H9 (cell line): Measurements from ENCODE around the gene EMP3. TPM values are rescaled to one million over a fixed set of nuclear protein-coding genes. Genes with fewer than 3 reads are reported as not detected.

Source experiments
- DNase-seq: peaks from one replicate; pipeline ENCODE4 v3.0.0-alpha.2; 2017
- H2AFZ ChIP-seq: one replicate; pipeline ENCODE4 v1.6.1; 2013; ENCODE audit warnings: mild to moderate bottlenecking, low read length, control low read depth, moderate library complexity
- H2AK5ac ChIP-seq: 2 replicates; pipeline ENCODE4 v1.6.1; 2013; ENCODE audit warnings: low read length, control low read depth, mixed read lengths; ENCODE audit not compliant: insufficient read length
- H2BK120ac ChIP-seq: one replicate; pipeline ENCODE4 v1.6.1; 2013; ENCODE audit warnings: low read depth, mild to moderate bottlenecking, low read length, control low read depth, inconsistent platforms; ENCODE audit not compliant: poor library complexity, severe bottlenecking
- H2BK12ac ChIP-seq: 2 replicates; pipeline ENCODE4 v1.6.1; 2013; ENCODE audit warnings: low read length, control low read depth, mixed read lengths, low read depth; ENCODE audit not compliant: insufficient read length
- H2BK15ac ChIP-seq: 2 replicates; pipeline ENCODE4 v1.6.1; 2013; ENCODE audit warnings: low read depth, low read length, control low read depth
- H2BK20ac ChIP-seq: one replicate; pipeline ENCODE4 v1.6.1; 2013; ENCODE audit warnings: low read depth, mild to moderate bottlenecking, low read length, control low read depth, inconsistent platforms; ENCODE audit not compliant: poor library complexity, severe bottlenecking
- H2BK5ac ChIP-seq: 2 replicates; pipeline ENCODE4 v1.6.1; 2013; ENCODE audit warnings: low read length, control low read depth, mixed read lengths; ENCODE audit not compliant: insufficient read length
- H3K14ac ChIP-seq: 2 replicates; pipeline ENCODE4 v1.6.1; 2013; ENCODE audit warnings: low read length, control low read depth; ENCODE audit not compliant: insufficient read depth
- H3K18ac ChIP-seq: 2 replicates; pipeline ENCODE4 v1.6.1; 2013; ENCODE audit warnings: low read depth, mild to moderate bottlenecking, mixed read lengths, low read length, control low read depth; ENCODE audit not compliant: insufficient read length
- H3K23ac ChIP-seq: 2 replicates; pipeline ENCODE4 v1.6.1; 2013; ENCODE audit warnings: low read length, control low read depth, mixed read lengths, low read depth; ENCODE audit not compliant: insufficient read length
- H3K23me2 ChIP-seq: 2 replicates; pipeline ENCODE4 v1.6.1; 2013; ENCODE audit warnings: low read depth, mild to moderate bottlenecking, mixed read lengths, low read length, control low read depth; ENCODE audit not compliant: insufficient read length, poor library complexity, severe bottlenecking
- H3K27ac ChIP-seq: 2 replicates; pipeline ENCODE4 v1.5.1; 2013; ENCODE audit warnings: low read length, control low read depth, mixed read lengths, low read depth; ENCODE audit not compliant: insufficient read length
- H3K27me3 ChIP-seq: 2 replicates; pipeline ENCODE4 v1.6.1; 2013; ENCODE audit warnings: low read length, control low read depth, inconsistent platforms; ENCODE audit not compliant: insufficient read depth
- H3K4ac ChIP-seq: 2 replicates; pipeline ENCODE4 v1.6.1; 2013; ENCODE audit warnings: low read depth, mild to moderate bottlenecking, control low read depth, inconsistent platforms, low read length, moderate library complexity
- H3K4me1 ChIP-seq: 2 replicates; pipeline ENCODE4 v1.6.1; 2013; ENCODE audit warnings: low read length, control low read depth, inconsistent platforms; ENCODE audit not compliant: insufficient read depth
- H3K4me2 ChIP-seq: 2 replicates; pipeline ENCODE4 v1.6.1; 2013; ENCODE audit warnings: low read length, control low read depth, mixed read lengths; ENCODE audit not compliant: insufficient read length, insufficient read depth
- H3K56ac ChIP-seq: 2 replicates; pipeline ENCODE4 v1.6.1; 2013; ENCODE audit warnings: low read depth, mild to moderate bottlenecking, mixed read lengths, low read length, control low read depth; ENCODE audit not compliant: insufficient read length
- H3K79me1 ChIP-seq: 2 replicates; pipeline ENCODE4 v1.6.1; 2013; ENCODE audit warnings: low read depth, mild to moderate bottlenecking, moderate library complexity, low read length, control low read depth, inconsistent platforms; ENCODE audit not compliant: insufficient read depth, poor library complexity, severe bottlenecking
- H3K79me2 ChIP-seq: 2 replicates; pipeline ENCODE4 v1.6.1; 2013; ENCODE audit warnings: low read length, control low read depth, inconsistent platforms; ENCODE audit not compliant: insufficient read depth
- H3K9ac ChIP-seq: 2 replicates; pipeline ENCODE4 v1.6.1; 2013; ENCODE audit warnings: low read length, control low read depth, mixed read lengths; ENCODE audit not compliant: insufficient read length; ENCODE audit errors: extremely low read depth
- H3K9me3 ChIP-seq: one replicate; pipeline ENCODE4 v1.6.1; 2013; ENCODE audit warnings: low read depth, low read length, inconsistent platforms; ENCODE audit not compliant: control insufficient read depth
- H3T11ph ChIP-seq: one replicate; pipeline ENCODE4 v1.6.1; 2013; ENCODE audit warnings: mild to moderate bottlenecking, low read length, control low read depth, inconsistent platforms
- H4K20me1 ChIP-seq: one replicate; pipeline ENCODE4 v1.6.1; 2013; ENCODE audit not compliant: control insufficient read depth, insufficient read length, insufficient read depth
- H4K5ac ChIP-seq: 2 replicates; pipeline ENCODE4 v1.6.1; 2013; ENCODE audit warnings: low read depth, mild to moderate bottlenecking, mixed read lengths, low read length, control low read depth; ENCODE audit not compliant: insufficient read length
- H4K8ac ChIP-seq: replicated peaks from 2 replicates; pipeline ENCODE4 v1.6.1; 2013; ENCODE audit warnings: low read length, control low read depth, mixed read lengths, low read depth; ENCODE audit not compliant: insufficient read length
- H4K91ac ChIP-seq: 2 replicates; pipeline ENCODE4 v1.6.1; 2013; ENCODE audit warnings: low read depth, mild to moderate bottlenecking, moderate library complexity, mixed read lengths, low read length, control low read depth; ENCODE audit not compliant: insufficient read length
- H3K27ac Mint-ChIP-seq, 3 experiments: 2 replicates in 2 of 3; 3 replicates in 1 of 3; pipeline ENCODE4 v1.8.0; 2020 to 2021; ENCODE audit warnings: mixed read lengths in 3 of 3, mild to moderate bottlenecking in 1 of 3, moderate library complexity in 1 of 3
- H3K27me3 Mint-ChIP-seq: 2 replicates; pipeline ENCODE4 v1.8.0; 2021; ENCODE audit warnings: low read depth, mild to moderate bottlenecking, moderate library complexity, mixed read lengths
- H3K36me3 Mint-ChIP-seq, 3 experiments: 2 replicates in 2 of 3; 3 replicates in 1 of 3; pipeline ENCODE4 v1.8.0; 2020 to 2021; ENCODE audit warnings: low read depth in 3 of 3, mixed read lengths in 3 of 3; ENCODE audit not compliant: insufficient read depth in 1 of 3
- H3K4me1 Mint-ChIP-seq, 2 experiments: 2 replicates each; pipeline ENCODE4 v1.8.0; 2020; ENCODE audit warnings: mixed read lengths in 2 of 2
- H3K4me3 Mint-ChIP-seq, 2 experiments: 2 replicates in 1 of 2; 3 replicates in 1 of 2; pipeline ENCODE4 v1.8.0; 2020 to 2021; ENCODE audit warnings: mild to moderate bottlenecking in 2 of 2, mixed read lengths in 2 of 2, moderate library complexity in 1 of 2
- H3K9me3 Mint-ChIP-seq, 2 experiments: 2 replicates in 1 of 2; 3 replicates in 1 of 2; pipeline ENCODE4 v1.8.0; 2020; ENCODE audit warnings: mild to moderate bottlenecking in 2 of 2, mixed read lengths in 2 of 2, moderate library complexity in 1 of 2
- whole genome bisulfite sequencing: extraction: QIAGEN DNeasy Blood & Tissue Kit; methylation state at CpG from one replicate; pipeline ENCODE4 v1.1.7; 2013; ENCODE audit warnings: missing lambda C conversion rate, low lambda C conversion rate, mixed read lengths; ENCODE audit not compliant: insufficient read length; ENCODE audit errors: extremely low coverage; 5-methylcytosine and 5-hydroxymethylcytosine counted together
- total RNA-seq: library from RNA; stranded (reverse); gene quantifications from 2 replicates; pipeline ENCODE4 v1.2.1, GENCODE V29; 2021
- TF ChIP-seq, protein P1 (sequence below): fragments of 200-600 bp; sonication (generic); conservative IDR thresholded peaks from 3 replicates; pipeline ENCODE4 v1.8.0; 2021; ENCODE audit warnings: antibody characterized with exemption, mild to moderate bottlenecking

The EMP3 gene
- total RNA-seq, 1 experiment from 2014 or later = 9.6 TPM

DNA sequence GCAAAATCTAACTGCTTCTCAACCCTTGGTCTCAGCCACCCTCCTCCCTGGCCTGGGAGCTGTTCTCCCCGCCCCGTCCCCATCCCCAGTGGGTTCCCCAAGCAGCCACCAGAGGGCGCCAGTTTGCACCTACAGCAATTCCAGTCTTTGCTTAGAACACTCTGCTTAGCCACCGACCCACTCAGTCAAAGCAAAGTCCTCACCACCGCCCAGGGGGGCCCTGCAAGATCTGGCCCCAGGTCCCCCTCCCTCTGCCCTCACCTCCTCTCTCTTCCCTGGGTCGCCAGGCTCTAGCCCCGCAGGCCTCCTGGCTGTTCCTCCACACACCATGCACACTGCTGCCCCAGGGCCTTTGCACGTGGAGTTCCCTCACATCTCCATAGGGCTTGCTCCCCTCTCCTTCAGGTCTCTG is 26.0 kb downstream of the EMP3 start:
- WGBS = no CpG with 5 or more reads among the region's 8 CpGs
- H3K27ac ChIP-seq = no peak overlapping the region
- no peaks in the 10 kb centered on the region for H4K20me1 ChIP-seq
- no peaks in the 10 kb centered on the region for H3K4me1 ChIP-seq
- Mint-ChIP-seq H3K4me3 (no peak overlapping the region), H3K4me1 (peaks cover 5 to 12% of the 10 kb centered on the region in 2 experiments), H3K9me3 (no peaks in the 10 kb centered on the region), H3K27me3 (no peaks in the 10 kb centered on the region), H3K27ac (0 out of 7 replicates have a peak overlapping the region, but pooled peaks of 1 of the 3 experiments have one; percentile 5), H3K36me3 (no peaks in the 10 kb centered on the region)
- no peaks in the 10 kb centered on the region for H3K23me2 ChIP-seq
- H3K4me2 ChIP-seq = no peak overlapping the region
- H2BK12ac ChIP-seq = no peak overlapping the region
- no peak overlapping the region for H2BK15ac ChIP-seq
- H3K79me1 ChIP-seq = no peaks in the 10 kb centered on the region
- no peak overlapping the region for H3K23ac ChIP-seq
- no peak overlapping the region for H3K56ac ChIP-seq
- no peak overlapping the region for H3K14ac ChIP-seq
- no peak overlapping the region for H2BK5ac ChIP-seq
- no peak overlapping the region for H2BK120ac ChIP-seq
- H2AFZ ChIP-seq = no peak overlapping the region
- H3K9me3 ChIP-seq = no peaks in the 10 kb centered on the region
- DNase-seq = peak; percentile 84
- no peak overlapping the region for H2BK20ac ChIP-seq
- TF ChIP-seq, protein P1, sequence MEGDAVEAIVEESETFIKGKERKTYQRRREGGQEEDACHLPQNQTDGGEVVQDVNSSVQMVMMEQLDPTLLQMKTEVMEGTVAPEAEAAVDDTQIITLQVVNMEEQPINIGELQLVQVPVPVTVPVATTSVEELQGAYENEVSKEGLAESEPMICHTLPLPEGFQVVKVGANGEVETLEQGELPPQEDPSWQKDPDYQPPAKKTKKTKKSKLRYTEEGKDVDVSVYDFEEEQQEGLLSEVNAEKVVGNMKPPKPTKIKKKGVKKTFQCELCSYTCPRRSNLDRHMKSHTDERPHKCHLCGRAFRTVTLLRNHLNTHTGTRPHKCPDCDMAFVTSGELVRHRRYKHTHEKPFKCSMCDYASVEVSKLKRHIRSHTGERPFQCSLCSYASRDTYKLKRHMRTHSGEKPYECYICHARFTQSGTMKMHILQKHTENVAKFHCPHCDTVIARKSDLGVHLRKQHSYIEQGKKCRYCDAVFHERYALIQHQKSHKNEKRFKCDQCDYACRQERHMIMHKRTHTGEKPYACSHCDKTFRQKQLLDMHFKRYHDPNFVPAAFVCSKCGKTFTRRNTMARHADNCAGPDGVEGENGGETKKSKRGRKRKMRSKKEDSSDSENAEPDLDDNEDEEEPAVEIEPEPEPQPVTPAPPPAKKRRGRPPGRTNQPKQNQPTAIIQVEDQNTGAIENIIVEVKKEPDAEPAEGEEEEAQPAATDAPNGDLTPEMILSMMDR = peak; percentile 95
- no peak overlapping the region for H2AK5ac ChIP-seq
- H3K9ac ChIP-seq = no peak overlapping the region
- H4K5ac ChIP-seq = no peak overlapping the region
- H4K91ac ChIP-seq = no peak overlapping the region
- no peak overlapping the region for H4K8ac ChIP-seq
- H3T11ph ChIP-seq = no peak overlapping the region
- no peaks in the 10 kb centered on the region for H3K79me2 ChIP-seq
- H3K4ac ChIP-seq = no peak overlapping the region
- H3K27me3 ChIP-seq = no peaks in the 10 kb centered on the region
- no peak overlapping the region for H3K18ac ChIP-seq
